Measurements from ENCODE around the gene TOLLIP.
A peak's percentile ranks its signal among the peaks of the same experiment; 100 is the strongest.

The TOLLIP gene

DNA sequence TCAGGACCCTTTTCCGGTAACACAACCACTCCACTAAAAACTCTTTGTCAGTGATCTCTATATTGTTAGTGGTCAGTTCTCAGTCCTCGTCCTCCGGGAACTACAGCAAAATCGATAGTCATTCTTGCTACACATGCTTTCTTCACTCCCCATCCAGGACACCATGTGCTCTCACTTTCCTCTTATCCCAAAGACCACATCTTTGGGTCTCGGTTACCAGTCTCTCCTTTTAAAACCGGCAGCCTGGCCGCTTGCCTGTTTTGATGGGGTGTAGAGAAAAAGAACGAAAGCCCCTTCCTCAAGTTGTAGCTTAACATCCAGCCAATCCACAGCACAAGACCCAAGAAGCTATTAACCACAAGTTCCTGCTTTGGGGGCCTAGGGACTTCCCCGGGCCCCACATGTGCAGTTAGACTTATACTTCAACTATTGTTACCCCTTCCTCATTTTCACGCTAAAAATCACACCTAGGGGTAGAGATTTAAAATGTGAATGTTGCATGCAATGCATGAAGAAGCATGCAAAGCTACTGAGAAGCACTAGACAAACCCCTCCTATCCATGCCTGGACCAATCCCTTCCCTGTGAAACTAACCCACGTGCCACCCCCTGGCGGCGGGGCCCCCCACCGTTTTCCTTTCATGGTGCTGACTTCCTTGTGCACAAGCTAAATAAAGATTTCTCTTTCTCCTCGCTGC is 1.5 kb upstream of the TOLLIP start:
- DNase-seq (ENCODE audit: low read depth in 2 of 2) = peak in 1 of 2 donors; percentile 25

DNA sequence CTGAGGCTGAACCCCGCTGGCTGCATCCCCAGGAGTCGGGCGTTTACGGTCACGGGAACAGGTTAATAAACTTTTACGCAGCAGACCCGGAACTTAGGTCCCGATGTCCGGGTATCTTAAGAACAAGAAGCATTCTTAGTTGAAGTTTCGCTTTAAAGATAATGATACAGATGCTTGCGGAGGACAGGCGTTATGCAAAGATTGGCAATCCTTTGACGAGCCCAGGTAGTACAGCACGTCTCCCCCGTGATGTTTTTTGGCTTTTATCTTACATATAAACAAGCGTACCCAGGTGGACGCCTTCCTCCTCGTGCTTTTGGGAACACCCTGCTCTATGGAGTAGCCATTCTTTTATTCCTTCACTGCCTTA is 871 bp upstream of the TOLLIP start:
- DNase-seq (ENCODE audit: low read depth in 2 of 2) = no peak

DNA sequence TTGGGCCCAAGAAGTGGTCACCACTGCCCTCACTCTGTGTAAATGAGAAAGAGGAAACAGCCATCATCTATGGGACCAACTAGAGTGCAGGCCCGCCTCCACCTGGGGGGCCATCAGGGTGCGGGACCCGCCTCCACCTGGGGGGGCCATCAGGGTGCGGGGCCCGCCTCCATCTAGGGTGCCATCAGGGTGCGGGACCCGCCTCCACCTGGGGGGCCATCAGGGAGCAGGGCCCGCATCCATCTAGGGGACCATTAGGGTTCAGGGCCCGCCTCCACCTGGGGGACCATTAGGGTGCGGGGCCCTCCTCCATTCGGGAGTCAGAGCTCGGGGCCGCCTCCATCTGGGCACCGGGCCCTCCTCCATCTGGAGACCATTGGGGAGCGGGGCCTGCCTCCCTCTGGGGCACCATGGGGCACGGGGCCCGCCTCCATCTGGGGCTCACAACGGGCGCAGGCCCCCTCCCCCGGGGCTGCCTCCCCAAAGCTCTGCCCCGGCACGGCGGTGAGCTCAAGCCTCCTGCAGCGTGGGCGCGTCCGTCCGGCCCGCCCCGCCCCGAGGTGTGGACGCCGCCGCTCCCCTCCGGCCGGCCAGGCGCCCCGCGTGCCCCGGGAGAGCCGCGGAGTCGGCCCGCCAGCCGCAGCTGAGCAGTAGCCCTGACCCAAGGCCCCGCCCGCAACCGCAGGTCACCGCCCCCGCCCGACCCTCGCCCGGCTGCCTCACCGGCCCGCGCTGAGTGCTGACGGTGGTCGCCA is 512 bp downstream of the TOLLIP start:
- no peak for DNase-seq (ENCODE audit: low read depth in 2 of 2)

DNA sequence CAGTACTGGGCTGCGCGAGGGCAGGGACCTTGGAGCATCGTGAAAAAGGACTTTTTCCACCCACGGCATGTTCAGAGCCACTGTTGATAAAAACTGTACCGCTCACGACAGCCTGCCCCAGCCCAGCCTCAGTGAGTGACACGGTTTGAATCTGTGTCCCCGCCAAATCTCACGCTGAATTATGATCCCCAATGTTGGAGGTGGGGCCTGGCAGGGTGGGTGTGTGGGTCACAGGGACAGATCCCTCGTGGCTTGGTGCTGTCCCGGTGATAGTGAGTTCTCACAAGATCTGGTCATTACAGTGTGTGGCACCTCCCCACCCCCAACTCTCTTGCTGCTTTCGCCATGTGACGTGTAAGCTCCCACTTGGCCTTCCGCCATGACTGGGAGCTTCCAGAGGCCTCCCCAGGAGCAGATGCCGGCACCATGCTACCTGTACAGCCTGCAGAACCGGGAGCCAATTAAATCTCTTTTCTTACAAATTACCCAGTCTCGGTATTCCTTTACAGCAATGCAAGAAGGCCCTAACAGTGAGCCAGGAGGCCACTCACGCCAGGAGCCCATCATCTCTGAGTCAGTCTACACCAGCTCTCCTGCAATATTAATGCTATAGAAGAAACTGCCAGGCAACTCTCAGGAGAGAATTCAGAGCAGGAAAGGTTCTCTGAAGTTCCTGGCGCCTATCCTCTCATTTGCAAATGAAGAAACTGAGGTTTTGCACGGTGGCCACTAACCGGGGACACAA is 1.3 kb downstream of the TOLLIP start:
- DNase-seq (ENCODE audit: low read depth in 2 of 2) = no peak

DNA sequence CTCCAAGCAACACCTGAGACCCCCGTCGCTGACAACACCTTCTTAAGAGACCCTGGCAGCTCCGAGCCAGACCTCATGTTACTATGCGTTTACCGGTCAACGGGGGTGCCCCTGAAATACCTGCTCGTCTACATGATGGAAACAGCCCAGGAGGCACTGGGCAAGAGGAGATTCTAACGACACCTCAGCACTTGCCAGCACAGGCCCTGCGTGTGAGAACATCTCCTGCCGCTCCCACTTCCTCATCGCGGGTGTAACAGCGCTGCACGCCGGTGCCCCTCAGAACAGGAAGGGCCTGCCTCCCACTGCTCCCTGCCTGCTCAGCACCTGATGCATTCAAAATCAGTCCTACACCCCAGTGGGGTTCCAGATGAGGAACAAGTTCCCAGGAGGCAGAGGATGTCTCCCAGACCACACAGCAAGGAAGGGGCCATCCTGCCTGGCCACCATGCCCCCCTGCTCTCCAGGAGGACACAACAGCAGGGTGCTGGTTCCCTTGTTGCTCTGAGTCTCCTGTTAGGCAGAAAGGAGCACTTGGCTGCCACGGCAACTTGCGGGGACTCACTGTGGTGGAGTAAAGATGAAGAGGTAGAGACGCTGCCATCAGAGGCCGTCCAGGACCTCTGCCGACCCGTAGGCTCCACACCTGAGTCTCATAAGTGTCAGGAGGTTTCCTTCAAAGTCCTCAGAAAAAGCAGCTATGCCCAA is 2.1 kb downstream of the TOLLIP start:
- no peak for DNase-seq (ENCODE audit: low read depth in 2 of 2)

DNA sequence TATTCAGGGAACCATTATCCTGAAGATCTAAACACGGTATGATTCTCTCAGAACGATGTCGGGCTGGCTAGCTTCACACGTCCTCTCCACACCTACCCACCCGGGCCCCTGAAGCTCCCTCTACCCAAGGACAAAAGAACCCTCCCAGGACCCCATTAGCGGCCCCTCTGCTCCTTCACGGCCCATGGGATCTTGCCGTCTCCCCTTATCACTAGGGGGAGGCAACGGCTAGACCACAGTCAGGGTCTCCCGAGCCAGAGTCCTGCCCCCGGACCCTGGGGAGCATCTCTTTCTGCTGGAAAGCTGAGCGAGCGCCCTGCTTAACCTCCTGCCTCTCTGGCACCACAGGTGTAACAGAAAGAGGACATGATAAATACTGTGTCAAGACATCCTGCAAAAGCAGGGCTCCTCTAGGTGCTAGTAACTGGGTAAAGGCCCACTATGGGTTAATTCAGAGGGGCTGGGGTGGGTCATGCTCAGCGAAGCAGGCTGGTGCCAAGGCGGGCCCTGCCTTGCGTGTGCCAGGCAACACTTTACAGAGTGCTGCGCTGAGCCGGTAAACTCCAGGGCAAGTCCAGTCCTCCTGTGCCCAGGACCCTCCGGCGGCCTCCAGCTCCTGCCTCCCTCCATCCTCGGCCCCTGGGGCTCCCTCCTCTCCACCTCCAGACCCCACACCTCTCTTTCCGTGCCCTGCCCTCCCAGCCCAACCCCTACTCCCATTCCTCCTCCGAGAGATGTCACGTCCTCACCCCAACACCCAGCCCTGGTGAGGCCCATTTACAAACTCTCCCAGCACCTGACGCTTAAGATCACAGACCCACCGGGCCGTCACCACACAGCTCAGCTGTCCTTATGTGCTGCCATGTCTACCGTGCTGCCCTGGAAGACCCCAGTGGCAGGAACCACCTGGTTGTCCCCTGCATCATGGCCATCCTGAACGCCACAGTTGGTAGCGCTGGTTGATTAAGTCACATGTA is 3.0 kb downstream of the TOLLIP start:
- no peak for DNase-seq (ENCODE audit: low read depth in 2 of 2)

DNA sequence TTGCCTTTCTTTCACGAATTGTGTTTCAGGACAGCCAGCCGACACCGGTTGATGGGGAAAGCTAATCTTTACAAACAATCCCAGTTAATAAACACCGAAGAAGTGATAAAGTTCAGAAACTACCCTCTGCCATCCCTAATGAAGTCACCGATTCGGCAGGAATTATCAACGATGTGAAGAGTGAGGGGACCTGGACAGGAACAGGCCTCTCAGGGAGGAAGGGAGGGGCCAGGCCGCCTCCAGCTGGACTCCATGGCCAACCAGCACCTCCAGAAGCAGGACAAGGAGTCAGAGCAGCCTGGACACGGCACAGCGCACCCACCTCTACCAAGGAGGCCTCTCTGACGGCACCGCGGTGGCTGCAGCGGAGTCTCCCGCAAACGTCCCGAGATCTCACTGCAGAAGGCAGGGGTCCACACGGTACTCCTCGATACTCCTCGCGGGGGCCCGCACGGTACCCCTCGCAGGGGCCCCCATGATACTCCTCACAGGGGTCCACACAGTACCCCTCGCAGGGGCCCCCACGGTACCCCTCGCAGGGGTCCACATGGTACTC is 3.9 kb downstream of the TOLLIP start:
- DNase-seq (ENCODE audit: low read depth in 2 of 2) = no peak

DNA sequence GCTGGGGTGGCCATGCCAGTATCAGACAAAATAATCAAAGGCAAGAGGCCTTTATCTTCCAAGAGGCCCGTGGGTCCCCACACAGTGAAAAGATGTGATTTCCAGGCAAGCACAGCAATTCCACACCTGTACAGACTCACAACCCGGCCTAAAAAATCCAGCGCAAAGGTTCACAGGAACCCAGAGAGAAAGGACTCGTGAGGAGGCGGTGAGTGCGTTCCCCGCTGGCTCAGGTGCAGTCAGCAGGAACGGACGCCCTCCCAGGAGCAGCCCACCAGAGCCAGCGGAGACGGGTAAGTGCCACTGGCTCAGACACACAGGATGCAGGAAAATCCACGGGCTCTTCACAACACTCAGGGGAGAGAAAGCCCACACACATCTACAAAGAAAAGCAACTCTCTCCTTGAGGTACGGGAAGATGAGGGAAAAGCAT is 4.4 kb downstream of the TOLLIP start:
- DNase-seq (ENCODE audit: low read depth in 2 of 2) = no peak

DNA sequence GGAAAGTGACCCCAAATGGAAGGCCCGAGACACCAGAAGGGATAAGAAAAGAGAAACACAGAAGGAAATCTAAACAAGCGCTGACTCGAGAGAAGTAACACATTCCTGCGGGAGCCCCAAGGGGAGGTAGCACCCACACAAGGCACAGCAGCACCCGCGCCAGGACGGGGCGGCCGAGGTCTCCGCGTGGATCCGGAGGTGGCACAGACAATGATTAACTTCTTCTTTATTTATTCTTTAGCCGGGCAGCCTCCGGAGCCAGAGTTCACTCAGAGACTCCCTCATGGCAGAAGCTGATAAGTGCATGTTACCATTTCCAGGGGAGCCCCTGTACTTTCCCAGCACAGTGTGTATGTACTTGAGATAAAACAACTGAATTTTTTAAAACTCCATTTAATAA is 5.1 kb downstream of the TOLLIP start:
- DNase-seq (ENCODE audit: low read depth in 2 of 2) = no peak

DNA sequence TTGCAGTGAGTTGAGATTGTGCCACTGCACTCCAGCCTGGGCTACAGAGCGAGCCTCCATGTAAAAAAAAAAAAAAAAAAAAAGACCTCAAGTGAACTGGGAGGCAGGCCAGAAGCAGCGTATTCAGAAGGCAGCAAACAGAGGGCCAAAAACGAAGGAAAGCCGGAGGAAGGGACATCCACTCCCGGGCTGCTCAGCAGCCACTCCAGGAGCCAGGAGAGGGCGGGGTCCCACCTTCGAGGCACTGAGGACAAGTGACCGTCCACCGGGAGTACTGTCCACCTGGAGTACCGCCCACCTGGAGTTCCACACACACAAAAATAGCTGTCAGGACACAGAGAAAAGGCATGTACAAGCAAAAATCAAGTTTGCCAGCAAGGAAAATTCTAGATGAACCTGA is 5.5 kb downstream of the TOLLIP start:
- DNase-seq (ENCODE audit: low read depth in 2 of 2) = no peak

DNA sequence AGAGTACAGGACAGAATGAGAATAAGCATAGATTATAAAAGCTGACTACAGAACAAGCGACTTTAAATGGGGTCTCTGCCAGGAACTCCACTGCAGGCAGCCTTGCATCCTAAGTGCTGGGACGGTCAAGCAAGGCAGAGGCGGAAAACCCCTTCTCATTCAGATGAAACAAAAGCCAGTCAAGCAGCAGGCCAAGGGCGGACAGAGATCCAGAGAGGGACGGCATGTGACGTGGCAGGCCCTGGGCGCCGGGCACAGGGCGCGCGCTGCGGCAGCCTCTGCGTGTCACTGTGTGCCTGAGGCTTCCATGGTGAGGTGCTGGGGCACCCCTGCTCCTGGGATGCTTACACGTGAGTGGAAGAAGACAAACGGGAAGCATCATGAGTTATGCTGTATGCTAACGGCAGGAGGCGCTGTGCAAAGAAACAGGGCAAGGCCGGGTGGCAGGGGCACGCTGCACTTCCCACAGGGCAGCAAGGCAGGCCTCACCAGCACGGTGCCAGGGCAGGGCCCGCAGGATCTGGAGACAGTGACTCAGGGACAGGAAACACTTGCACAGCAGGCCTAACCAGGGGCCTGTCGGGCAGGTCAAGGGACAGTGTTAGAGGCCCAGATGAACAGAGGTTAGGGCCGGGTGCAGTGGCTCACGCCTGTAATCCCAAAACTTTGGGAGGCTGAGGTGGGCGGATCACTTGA is 6.2 kb downstream of the TOLLIP start:
- DNase-seq (ENCODE audit: low read depth in 2 of 2) = no peak

DNA sequence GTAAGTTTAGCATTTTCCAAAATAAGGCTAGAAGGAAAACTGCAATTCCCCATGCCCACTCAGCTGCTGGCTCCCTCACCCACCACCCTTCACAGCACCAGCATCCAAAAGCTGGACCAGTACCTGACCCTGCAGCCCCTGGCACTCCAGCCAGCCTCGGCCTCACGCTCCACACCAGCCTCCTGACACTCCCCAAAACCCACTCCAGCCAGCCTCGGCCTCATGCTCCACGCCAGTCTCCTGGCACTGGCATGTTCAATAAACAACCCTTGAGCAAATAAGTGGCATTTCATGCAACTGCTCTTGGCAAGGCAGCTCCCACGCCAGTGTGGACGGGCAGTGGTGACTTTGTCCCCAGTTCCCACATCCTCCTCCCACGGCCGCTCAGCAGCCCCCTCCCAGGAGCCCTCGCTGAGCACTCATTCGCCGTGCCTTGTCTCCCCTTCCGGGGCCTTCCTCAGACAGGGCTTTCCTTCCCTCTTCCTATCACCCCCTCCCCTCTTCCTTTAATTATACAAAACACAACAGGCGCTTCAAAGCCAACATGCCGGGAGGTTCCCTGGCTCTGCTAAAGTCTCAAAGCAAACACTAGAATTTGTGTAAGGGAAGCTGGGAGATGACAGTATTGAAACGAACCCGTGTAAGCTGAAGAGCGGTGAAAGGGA is 6.8 kb downstream of the TOLLIP start:
- no peak for DNase-seq (ENCODE audit: low read depth in 2 of 2)

DNA sequence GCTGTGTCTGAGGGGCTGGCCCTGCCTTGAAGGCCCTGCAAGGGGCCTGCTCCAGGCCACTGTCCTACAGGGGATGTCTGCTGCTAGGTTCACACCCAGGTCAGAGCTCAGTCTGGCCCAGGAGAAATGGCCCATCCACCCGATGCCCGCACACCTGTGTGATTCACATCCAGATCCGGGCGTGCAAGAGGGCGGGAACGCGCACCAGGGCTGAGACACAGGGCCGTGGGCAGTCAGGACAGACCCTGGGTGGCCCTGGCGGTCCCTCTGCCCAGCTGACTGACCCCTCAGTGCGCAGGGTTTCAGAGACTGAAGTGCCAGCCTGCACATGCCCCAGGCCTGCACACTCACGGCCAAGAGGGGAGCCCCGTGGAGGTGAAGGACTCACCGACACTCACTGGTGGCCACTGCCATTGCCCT is 7.4 kb downstream of the TOLLIP start:
- DNase-seq (ENCODE audit: low read depth in 2 of 2) = no peak

DNA sequence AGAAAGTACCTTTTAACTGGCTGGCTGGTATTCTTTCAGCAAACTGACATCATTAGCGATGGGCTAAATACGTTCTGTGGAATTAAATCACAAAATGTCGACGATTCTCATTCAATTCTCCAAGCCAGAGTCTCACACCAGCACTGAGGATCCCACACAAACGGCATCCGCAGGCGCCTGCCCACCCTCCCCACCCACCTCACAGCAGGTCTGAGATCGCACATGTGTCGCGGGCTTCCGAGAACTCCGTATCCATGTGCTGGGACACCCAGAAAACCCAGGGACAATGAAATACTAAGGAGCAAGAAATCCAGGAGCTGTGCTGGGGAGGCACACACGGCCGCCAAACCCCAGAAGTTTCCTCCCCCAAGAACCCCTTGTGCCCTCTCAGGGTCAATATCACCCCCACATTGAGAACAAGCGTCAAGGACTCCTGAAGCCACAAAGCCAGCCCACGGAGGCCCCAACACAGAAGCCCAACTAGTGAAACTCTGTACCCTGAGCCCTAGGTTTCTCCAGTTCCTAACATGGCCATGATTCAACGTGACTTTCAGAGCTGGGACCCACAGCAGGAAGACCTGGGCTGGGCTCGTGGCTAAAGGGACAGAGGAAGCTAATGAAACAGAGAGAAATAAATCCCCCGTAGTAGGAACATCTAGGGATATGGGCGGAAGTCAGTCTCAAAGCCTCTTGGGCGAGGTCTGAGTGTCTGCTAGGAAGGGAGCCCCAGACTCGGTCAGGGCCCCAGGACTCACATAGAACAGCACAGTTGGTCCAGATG is 8.0 kb downstream of the TOLLIP start:
- DNase-seq (ENCODE audit: low read depth in 2 of 2) = no peak

DNA sequence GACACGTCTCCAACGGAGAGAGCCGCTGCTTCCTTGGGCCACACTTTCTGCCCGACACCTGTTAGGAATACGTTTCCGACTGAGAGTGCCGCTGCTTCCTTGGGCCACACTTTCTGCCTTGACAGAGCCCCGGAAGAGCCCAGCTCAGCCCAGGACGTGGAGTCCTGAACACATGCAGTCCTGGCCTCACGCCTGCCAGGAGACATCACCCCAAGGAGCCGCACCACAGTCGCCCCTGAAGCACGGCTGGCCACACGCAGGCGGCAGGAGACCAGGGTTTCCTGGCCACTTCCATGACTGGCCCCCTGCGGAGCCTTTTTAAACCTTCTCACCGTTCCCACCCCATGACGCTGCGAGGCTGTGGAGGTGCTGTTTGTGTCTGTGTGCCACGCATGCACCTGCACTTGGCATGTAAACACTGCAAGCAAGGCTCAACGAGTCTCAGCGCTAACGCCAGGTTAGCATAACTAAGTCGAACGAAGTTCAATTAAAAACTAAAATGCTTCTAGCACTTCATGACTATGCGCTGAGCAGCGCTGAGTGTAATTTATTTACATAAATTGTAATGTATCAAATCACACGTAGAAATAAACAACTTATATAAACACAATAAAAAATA is 8.8 kb downstream of the TOLLIP start:
- no peak for DNase-seq (ENCODE audit: low read depth in 2 of 2)

DNA sequence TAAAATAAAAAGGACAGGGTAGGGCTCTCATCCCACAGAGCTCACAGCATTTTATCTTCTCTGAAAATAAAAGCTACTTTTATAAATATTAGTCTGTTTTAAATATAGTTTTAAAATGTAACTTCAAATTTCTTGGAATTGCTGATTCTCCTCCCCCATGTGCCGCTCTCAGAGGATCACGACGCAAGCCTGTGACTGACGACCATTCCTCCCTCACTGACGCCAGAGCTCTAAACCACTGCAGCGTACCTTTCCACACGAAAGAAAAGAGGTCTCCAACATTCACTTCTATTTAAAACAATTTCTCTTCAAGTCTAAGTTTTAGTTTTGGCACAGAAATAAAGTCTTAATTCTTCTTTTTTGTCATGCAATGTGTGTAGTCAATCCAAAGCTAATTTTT is 9.3 kb downstream of the TOLLIP start:
- DNase-seq (ENCODE audit: low read depth in 2 of 2) = no peak

DNA sequence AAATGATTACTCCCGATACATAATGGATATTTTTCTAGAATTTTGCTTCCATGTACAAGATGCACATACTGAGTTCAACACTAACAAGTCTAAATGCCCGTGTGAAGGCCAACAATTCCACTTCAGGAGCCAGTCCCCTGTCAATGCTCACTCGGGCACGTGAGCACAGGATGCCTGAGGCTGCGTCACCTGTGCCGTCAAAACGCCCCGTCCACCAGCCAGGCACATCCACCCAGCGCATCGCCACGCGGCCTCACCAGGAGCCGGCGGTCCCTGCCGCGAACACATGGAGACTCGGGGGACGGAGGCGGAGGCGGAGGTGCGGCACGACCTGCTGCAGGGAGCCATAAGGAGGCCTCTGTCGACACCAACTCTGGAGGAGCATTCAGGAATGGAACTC is 9.8 kb downstream of the TOLLIP start:
- no peak for DNase-seq (ENCODE audit: low read depth in 2 of 2)
